ENCODE measurements around the gene GALNT2.

DNA sequence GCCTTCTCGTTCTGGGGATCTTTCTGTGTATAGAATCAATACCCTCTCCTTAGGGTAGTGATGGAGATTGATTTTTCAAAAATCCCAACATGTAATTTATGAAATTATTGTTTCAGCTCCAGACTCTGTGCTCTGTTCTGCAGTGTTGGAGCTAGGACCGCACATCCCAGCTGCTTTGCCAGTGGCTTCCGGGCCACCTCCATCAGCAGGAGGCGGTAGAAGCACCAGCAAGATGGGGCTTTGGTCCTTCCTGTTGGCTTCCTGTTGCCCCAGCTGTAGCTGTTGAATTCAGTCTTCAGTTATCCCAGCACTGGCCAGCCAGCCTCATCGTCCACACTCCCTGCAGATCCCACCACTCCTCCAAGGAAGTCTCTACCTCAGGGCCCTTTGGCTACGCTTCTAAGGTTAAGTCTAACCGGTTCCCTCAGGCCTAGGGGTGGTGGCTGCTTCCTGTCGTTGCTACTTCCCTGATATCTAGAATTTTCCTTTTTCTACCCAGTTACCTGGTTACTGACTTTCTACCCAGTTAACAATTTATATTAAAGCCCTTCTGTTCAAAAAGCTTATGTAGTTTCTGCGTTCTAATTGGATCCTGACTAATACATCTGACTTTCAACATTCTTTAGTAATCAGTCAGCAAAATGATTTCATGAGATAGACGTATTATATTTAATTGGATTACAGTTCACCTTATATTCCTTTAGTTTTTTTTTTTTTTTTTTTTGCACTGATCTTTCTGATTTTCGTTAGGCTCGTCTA is 24.6 kb downstream of the GALNT2 start:
- TF ChIP-seq, protein P1, sequence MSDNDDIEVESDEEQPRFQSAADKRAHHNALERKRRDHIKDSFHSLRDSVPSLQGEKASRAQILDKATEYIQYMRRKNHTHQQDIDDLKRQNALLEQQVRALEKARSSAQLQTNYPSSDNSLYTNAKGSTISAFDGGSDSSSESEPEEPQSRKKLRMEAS (IDR thresholded peaks at IDR 0.05) = no peak
- TF ChIP-seq CTCF (IDR thresholded peaks at IDR 0.05; ENCODE audit: low read depth, low read length, missing input control) = no peak
- TF ChIP-seq SP1 (IDR thresholded peaks at IDR 0.05) = no peak
- TF ChIP-seq, protein P2, sequence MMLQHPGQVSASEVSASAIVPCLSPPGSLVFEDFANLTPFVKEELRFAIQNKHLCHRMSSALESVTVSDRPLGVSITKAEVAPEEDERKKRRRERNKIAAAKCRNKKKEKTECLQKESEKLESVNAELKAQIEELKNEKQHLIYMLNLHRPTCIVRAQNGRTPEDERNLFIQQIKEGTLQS (IDR thresholded peaks at IDR 0.05) = no peak
- TF ChIP-seq TAF1 (conservative IDR thresholded peaks at IDR 0.05) = no peak
